Activated CD8-positive, alpha-beta memory T cell treated with anti-CD3 and anti-CD28 coated beads for 48 hours (primary cell): ENCODE data around the gene PFN2.
"Not testable (repeated sequence)": the region's sequence is repeated elsewhere in the genome, so short reads cannot be mapped to it uniquely, and the experiment has no call there.

ENCODE experiments used
- DNase-seq, 3 experiments: peaks; one replicate each; pipeline ENCODE4 v3.0.0-alpha.2; 2020; ENCODE audit warnings: low read depth in 2 of 3, low spot score in 2 of 3

The PFN2 gene

GRCh38 chr3:149970716-149971402 lies at the start of gene PFN2:
PFN2 (minus strand) TSS chr3:149970895; CDS start chr3:149970856, 39 bp downstream.
- peak in 2 of 3 experiments; percentile 7 to 16 for DNase-seq

DNA sequence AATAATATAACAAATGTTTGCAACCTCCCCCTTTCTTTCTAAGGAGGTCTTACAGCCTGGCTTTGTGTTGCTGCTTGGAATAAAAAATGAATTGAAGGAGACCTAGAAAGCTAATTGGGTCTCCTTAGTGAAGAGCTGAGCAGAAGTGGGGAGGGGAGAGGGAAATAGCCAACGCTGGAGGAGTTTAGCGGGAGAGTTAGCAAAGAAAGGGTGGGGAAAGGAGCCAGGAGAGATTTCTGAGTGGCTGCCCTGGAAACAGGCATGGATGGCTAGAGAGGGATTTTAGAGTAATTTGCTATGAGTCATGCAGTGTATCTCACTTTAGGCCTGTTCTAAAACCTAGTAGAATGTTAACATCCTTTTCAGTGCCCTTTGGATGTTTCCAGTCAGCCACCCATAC lies 45.2 kb upstream of the PFN2 start:
- no peak for DNase-seq

DNA sequence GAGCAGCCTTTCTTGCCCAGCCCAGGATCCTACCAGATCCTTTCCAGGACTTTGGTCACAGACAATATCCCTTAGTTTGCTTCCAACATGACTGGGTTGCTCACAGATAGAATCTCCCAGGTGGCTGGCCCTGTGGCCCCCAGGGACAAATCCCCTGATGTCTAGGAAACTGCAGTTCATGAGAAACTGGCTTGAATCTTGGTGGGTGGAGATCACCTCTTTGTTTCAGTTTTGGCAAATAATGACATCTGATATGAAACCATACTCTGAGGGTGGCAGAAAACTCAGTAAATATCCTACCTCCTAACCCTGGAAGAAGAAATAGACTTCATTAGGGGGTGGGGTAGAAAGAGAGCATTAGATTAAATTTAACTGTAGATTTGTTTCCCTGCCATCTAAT lies 44.1 kb upstream of the PFN2 start:
- no peak for DNase-seq

- no peak for DNase-seq
Observed at GRCh38 chr3:150013801-150014200, 43.1 kb upstream of the PFN2 start.

DNA sequence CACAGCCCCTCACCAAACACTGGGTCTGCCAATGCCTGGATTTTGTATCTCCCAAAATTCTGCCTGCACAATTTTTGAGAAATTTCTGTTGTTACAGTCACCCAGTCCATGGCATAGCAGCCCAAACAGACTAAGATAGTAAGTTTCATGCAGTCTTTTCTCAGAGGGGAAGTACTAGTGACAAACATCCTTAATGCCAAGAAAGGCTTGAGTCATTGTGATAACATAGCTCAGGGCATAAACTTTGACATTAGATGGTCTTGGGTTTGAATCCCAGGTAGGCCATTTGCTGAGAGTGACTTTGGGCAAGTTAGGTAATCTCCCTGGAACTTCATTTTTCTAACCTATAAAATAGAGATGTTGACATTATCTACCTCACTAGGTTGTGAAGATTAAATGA lies 36.1 kb upstream of the PFN2 start:
- no peak for DNase-seq

GRCh38 chr3:150005243-150006112 lies 34.8 kb upstream of the PFN2 start:
- DNase-seq: no peak

DNA sequence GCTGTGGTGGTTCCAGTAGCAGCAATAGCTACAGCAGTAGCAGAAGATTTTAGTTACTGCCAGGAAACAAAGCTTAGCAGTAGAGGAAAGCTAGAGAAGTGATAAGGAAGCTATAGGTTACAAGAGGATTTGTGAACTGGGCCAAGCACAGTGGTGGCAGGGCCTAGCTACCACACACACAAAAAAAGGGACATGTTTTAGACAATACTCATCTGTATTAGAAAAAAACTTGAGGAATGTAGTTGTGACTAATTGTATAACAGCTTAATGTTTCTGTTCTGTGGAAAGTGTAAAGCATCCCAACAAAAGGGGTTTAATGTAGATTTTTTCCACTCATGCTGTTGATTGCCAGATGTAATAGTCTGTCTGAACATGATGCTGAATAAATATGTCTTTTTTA lies 29.9 kb upstream of the PFN2 start:
- DNase-seq: no peak

- DNase-seq: no peak
Observed at GRCh38 chr3:149999421-149999820, 28.7 kb upstream of the PFN2 start.

- DNase-seq: no peak
Observed at GRCh38 chr3:149998946-149999345, 28.3 kb upstream of the PFN2 start.

DNA sequence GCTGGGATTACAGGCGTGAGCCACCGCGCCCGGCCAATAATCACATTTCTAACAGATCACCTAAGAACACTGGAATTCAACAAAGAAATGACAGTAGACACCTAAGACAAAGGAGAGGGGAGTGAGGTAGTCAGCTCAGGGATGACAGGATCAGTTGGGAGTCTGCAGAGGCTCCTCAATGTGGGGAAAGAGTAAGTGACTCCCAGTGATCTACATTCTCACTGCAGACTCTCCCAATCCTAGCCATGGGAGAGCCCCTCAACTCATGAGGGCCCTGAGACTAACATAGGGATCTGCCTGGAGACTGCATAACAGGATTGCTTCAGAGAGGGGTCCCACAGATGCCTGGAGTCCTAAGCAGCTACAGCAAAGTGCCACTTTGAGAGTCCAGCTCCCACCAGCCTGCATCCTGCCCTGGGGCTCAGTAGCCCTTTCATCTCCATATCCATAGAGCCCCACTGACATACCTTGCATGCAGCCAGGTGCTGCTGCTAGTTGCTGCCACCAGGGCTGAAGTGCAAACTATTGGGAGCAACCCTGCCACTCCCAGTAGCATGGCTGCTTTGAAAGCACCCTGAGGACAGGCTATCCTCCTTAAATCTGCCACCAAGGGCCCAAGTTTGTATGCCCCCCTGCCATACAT lies 21.8 kb upstream of the PFN2 start:
- DNase-seq: no peak

DNA sequence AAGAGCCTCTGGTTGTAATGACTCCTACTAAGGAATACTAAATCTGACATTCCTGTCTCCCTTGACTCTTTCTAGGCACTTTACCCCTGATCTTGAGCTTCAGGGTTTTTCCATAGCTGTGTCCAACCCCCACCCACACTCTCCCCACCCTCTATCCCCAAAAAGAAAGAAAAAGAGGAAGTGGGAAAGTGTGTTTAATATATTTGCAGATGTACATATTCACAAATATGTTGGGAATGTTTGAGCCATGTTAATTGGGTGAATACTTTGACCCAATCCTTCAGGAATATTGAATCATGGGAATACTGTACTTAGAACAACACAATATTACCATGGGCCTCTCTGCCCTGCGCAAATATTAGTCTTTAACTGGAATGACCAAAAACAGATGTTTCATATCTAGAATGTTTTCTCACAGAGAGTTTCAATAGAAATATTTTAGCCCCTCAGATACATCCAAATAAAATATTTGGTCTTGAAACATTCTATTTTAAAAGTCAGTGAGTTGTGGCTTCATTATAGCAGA lies 19.8 kb upstream of the PFN2 start:
- DNase-seq: no peak

DNA sequence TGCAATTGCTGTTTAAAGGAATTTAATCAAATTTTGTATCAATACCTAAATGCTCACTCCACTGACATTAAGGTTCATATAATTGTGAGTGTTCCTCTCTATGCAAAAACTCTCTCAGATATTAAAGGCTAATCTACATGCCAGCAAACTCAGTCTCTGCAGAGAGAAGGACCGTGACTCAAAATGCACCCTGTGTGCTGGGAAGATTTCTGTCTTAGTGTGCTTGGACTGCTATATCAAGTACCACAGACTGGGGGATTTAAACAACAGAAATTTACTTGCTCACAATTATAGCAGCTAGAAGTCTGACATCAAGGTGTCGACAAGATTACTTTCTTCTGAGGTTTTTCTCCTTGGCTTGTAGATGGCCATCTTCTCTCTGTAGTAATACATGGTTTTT lies 18.6 kb upstream of the PFN2 start:
- no peak for DNase-seq

DNA sequence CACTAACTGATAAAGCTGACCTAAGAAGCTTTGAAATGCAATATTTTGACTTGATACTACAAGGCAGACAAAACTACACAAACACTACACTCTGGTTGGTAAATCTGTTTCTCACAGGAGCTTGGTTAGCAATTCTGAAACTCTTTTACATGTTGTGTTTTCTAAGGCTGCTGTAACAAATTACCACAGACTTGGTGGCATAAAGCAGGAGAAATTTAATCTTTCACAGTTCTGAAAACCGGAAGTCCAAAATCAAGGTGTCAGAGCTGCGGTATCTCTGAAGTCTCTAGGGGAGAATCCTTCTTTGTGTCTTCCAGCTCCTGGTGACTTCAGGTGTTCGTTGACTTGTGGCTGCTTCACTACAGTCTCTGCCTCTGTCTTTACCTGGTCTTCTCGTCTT lies 12.9 kb upstream of the PFN2 start:
- DNase-seq: no peak

DNA sequence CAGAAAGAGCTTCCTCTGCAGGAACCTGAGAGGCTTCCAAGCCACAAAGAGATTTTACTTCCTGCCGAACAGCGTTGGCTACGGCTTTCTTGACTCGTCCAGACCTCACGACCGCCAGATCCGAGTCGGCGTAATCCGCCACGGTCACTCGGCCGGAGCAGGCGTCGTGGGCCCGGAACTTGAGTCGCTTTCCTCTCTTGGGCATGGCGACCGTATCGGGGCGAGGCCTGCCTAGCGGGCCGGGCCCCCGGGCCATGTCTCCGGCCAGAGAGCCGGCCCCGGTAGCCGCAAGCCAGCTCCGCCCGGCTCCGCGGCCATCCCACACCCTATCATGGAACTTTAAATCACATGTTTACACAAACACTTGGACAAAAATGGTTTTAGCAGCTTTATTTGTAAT lies 12.4 kb upstream of the PFN2 start:
- DNase-seq: not testable (repeated sequence)

DNA sequence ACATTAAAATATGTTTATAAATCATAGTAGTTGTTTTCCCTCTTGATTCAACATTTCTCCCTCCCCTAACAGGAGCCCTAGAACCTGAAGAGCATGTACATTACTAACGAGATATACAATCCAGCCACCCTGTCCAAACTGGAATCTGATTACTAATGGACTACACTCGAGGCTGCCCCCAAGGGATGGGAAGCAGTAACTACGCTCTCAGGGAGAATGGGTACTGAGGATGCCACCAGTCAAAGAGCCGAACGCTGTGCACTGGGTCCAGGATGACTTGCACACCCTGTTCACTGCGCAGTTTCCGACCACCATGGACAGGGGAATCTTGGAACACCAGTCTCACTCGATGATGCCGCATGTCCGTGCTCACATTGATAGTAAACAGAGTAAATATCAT lies 11.3 kb upstream of the PFN2 start:
- not testable (repeated sequence) for DNase-seq

DNA sequence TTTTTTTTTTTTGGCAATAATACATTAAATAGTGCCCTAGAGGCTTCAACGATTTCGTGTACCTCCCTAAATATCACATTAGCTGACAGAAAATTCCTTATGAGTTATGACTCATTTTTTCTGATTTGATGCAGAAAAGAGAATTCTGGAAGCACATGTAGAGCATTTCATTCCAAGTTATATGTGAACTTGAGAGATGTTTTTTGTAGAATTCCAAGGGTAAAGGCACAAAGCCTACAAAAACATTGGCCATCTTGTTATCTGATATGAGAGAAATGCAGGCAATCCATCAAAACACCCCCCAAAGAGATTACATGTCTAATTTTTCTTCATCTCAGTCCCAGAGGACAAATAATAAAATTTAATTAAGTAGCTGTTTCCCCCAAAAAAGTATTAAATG lies 6.7 kb upstream of the PFN2 start:
- no peak for DNase-seq

GRCh38 chr3:149975919-149976318 lies 5.2 kb upstream of the PFN2 start:
- no peak for DNase-seq

- peak in 2 of 3 experiments; percentile 2 to 13 for DNase-seq
Observed at GRCh38 chr3:149971403-149972075, 844 bp upstream of the PFN2 start.

DNA sequence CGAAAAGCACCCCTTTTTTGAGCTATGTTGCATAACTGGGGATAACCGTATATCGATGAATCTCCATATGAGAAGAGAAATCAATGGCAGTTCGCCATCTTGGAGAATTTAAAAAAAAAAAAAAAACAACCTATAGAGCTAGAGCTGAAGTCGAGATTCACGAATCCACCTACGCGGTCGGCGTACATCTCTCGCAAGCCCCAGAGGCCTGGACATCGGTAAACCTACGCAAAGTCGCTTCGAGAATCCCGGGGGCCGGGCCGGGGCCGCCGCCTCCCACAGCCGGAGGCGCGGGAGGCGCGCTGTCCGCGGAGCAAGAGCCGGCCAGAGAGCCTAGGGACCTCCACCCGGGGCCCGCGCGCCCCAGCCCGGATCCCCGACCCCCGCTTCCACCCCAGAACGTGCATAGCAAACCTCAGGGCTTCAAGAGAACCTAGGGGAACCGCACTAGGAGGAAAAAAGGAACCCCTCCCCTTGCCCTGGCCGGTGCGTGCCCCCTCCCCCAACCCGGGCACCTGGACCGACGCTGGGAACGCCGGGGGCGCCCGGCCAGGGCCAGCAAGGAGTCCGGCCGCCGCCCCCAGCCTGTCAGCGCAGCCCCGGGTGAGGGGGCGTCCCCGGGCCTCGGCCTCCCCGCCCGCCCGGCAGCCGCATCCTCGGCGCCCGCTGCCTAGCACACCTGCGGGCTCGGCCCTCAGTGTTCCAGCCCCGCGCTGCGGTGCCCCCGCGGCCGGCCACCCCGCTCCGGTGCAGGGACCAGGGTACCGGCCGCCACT lies 567 bp downstream of the PFN2 start:
- peak; percentile 27 to 45 (median 31) for DNase-seq
